WTC11 (cell line): ENCODE measurements around the gene DLG5.

Experiments
- TEAD1 ChIP-seq: sonication (generic); formaldehyde crosslinking; IDR thresholded peaks from 2 replicates; pipeline ENCODE4 v1.8.0; 2022; ENCODE audit warnings: mild to moderate bottlenecking, missing genetic modification reagents
- TF ChIP-seq, protein P1 (sequence below): sonication (generic); formaldehyde crosslinking; IDR thresholded peaks from 2 replicates; pipeline ENCODE4 v1.8.1; 2022; ENCODE audit warnings: mild to moderate bottlenecking, missing genetic modification reagents, moderate library complexity, borderline replicate concordance
- TF ChIP-seq, protein P2 (sequence below): fragments of 200-600 bp; IDR thresholded peaks from 2 replicates; pipeline ENCODE4 v1.8.0; 2022; ENCODE audit warnings: antibody characterized with exemption

DNA sequence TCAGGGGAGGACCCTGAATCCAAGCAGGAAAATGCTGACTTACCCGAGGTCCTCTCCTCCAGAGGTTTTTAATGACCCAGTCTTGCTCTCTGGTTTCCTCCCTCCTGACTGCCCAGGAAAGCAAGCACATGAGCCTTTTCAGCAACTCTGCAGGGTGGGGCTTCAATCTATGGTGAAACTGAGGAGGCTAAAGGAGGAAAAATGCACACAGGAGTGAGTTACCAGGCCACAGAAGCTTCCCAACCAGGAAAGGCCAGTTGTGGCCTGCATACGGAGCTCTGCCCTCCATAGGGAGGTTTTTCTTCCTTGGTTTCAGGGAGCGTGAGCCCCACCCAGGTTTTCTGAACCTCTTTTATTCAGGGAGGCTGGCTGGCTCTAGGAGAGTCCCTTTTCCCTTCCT, 14.1 kb upstream of the DLG5 start:
- TF ChIP-seq, protein P1, sequence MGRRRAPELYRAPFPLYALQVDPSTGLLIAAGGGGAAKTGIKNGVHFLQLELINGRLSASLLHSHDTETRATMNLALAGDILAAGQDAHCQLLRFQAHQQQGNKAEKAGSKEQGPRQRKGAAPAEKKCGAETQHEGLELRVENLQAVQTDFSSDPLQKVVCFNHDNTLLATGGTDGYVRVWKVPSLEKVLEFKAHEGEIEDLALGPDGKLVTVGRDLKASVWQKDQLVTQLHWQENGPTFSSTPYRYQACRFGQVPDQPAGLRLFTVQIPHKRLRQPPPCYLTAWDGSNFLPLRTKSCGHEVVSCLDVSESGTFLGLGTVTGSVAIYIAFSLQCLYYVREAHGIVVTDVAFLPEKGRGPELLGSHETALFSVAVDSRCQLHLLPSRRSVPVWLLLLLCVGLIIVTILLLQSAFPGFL (CRISPR knock-in tag): no peak
- TF ChIP-seq, protein P2, sequence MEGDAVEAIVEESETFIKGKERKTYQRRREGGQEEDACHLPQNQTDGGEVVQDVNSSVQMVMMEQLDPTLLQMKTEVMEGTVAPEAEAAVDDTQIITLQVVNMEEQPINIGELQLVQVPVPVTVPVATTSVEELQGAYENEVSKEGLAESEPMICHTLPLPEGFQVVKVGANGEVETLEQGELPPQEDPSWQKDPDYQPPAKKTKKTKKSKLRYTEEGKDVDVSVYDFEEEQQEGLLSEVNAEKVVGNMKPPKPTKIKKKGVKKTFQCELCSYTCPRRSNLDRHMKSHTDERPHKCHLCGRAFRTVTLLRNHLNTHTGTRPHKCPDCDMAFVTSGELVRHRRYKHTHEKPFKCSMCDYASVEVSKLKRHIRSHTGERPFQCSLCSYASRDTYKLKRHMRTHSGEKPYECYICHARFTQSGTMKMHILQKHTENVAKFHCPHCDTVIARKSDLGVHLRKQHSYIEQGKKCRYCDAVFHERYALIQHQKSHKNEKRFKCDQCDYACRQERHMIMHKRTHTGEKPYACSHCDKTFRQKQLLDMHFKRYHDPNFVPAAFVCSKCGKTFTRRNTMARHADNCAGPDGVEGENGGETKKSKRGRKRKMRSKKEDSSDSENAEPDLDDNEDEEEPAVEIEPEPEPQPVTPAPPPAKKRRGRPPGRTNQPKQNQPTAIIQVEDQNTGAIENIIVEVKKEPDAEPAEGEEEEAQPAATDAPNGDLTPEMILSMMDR: no peak
- TF ChIP-seq TEAD1 (CRISPR knock-in tag): no peak
